NCI-H82 treated with DMSO at 0.1 percent for 48 hours (cell line): Measurements from ENCODE around the gene IFT25.

ENCODE experiments used
- DNase-seq: peaks from one replicate; lab custom pipeline; 2025; ENCODE audit not compliant: unreplicated experiment; lab: John Stamatoyannopoulos, UW

Gene IFT25

DNA sequence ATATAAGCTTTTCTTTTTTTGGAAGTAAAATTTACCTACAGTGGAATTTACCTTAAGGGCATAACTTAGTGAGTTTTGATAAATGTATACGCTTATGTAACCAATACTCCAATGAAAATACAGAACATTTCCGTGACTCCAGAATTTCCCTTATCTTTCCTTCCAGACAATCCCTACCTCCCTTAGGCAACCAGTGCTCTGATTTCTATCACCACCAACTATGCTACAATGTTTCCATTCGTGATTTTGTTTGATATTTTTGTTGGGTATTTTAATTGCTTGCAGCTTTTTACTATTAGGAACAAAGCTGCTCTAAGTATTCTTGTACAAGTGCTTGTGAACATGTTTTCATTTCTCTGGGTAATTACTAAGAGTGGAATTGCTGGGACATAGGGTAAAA lies 14.6 kb downstream of the IFT25 start:
- no peak for DNase-seq

DNA sequence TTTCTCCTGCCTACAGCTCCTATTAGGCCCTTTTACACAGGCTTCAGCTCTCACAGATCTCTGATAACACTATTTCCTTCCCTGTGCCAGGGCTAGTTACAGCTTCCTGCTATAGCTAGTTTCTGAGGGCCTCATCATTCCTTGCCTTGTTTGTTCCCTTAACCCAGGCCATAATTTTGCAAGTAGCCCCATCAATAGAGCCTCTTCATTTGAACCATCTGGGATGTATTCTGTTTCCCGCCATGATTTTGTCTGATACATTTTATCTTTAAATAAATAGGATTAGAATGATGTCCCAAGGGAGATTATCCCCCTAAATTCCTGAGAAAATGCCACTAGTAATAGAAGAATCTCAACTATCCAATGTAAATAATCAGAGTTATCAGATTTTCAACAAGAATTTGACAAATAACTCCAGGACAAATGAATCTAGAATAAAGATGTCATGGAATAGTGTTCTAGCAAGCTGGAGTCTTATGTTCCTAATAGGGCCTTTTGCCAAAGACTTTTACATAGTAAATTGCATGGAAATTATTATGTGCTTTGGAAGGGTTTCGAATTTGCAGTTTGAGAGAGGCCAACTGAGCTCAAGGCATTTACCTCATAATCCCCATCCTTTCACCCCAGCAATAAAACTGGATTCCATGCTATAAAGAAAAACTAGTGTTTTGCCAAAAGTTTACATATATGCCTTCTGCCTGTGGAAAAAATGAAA lies 16.1 kb downstream of the IFT25 start:
- peak; percentile 51 for DNase-seq

DNA sequence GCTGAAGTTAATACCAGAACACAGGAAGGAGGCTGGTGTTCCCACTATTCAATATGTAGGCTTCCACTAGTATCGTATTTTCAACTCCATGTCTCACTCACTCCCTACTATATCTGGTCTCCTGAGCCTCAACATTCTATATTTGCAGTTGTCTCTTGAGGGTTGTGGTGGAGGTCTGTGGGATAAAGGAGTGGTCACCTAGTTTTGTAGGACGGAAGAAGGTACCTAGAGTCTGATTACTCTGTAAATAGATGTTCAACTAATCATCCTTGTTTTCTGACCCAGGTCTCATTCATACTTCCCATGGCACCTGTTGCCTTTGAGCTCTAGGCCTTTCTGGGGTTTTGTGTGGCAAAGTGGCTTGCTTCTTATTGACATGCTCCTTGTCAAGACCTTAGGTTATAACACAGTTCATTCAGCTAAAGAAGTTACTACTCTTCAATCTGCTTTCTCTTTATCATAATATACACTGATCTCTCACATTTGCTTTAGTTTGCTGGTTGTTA lies 18.1 kb downstream of the IFT25 start:
- DNase-seq: no peak

DNA sequence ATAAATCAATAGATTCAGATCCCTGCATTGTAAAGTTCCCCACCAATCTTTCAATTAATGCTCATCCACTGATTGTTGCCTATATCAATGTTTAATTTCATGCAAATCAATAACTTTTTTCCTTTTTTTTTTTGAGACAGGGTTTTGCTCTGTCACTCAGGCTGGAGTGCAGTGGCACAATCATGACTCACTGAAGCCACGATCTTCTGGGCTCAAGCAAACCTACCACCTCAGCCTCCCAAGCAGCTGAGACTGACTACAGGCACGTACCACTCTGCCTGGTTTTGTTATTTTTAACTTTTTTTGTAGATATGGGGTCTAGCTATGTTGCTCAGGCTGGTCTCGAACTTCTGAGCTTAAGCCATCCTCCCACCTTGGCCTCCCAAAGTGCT lies 25.8 kb downstream of the IFT25 start:
- no peak for DNase-seq

DNA sequence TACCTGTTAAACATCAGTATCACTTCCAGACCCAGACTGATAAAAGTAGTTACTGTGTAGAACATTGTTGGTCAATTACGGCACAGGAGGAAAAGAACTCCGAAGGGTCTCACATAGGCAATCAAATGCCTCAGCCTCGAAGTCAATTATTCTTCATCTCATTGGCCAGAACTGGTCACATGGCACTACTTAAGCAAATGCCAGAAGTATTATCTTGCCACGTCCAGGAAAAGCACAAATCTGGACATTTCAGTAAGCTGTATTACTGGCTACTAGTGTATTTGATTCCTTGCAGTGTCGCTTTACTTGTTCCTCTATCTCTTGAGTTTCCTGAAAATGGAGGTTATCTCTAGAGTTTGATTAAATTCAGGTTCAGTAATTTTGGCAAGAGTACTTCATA lies 27.2 kb downstream of the IFT25 start:
- no peak for DNase-seq

DNA sequence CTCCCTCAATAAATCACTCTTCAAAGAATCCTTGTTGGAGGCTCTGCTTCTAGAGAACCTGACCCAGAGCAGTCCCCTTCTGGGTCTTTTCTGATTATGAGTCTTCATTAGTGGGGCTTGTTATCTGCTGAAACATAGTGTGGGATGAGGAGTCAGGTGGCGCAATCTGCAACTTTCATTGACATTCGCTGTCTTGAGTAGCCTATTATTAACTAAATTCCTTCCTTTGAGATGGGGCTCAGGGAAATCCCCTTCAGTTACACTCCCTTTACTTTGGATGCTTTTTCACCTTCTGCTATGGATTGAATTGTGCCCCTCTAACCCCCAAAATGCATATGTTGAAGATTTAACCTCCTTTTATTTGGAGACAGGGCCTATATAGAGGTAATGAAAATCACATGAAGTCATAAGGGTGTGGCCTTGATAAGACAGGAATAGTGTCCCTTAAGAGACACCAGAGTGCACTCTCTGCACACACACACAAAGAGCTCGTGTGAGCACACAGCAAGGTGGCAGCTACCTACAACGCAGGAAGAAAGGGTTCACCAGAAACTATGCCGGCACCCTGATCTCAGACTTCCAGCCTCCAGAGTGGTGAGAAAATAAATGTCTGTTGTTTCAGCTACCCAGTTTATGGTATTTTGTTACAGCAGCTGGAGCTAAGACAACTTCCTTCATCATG lies 32.0 kb downstream of the IFT25 start:
- no peak for DNase-seq

DNA sequence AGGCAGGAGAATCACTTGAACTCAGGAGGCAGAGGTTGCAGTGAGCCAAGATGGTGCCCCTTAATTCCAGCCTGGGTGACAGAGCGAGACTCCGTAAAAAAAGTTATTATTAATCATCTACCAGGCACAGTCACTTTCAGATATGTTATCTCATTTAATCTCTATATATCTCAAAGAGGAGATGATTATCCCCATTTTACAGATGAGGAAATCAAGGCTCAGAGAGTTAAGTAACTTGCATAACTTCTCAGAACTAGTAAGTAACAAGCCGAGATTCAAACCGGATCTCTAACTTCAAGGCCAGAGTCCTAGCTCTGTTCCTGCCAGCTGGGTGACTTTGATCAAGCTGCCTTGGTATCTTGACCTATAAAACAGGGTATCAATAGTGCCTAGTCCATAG lies 34.1 kb downstream of the IFT25 start:
- DNase-seq: no peak

DNA sequence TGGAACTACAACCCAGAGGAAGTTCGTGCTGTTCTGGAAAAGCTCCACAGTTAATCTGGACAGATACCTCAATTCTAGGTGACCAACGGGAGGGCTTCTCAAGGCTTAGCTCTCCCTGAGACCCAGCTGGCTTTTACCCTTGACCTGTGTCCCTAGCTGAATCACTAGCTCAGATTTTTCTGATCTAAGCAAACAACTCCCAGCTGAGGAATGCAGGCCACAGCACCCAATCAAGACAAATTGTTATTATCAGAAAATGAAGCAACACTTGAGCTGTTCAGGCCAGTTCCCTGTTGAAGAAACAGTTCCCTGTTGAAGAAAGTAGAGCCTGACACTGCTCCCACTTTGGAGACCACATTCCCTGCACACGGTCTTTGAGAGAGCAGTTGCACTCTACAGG lies 35.6 kb downstream of the IFT25 start:
- no peak for DNase-seq

DNA sequence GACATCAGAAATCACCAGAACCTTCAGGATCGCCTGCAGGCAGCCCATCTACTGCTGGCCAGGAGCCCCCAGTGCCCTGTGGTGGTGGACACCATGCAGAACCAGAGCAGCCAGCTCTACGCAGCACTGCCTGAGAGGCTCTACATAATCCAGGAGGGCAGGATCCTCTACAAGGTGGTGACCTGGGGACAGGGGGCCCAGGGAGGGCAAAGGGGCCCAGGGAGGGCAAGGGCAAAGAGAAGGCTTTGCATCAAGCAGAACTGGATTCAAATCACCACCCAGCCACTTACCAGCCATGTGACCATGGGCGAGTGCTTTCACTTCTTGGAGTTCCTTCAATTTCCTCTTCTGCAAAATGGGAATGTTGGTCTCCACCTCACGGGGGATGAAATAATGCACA lies 39.4 kb downstream of the IFT25 start:
- no peak for DNase-seq

DNA sequence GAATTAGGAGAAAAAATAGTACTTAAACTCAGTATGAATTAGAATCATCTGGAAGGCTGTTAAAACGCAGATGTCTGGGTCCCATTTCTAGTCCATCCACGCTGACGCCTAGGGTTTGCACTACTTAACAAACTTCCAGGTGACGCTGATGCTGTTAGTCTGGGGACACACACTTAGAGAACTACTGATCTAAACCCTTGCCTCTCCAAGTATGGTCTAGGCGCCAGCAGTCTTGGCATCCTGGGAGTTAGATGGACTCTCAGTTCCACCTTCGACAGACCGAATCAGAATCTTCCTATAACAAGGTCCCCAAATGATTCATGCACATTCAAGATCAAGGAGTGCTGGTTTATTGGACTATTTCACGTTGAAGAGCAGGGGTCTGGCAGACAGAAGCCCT lies 40.0 kb downstream of the IFT25 start:
- DNase-seq: no peak

DNA sequence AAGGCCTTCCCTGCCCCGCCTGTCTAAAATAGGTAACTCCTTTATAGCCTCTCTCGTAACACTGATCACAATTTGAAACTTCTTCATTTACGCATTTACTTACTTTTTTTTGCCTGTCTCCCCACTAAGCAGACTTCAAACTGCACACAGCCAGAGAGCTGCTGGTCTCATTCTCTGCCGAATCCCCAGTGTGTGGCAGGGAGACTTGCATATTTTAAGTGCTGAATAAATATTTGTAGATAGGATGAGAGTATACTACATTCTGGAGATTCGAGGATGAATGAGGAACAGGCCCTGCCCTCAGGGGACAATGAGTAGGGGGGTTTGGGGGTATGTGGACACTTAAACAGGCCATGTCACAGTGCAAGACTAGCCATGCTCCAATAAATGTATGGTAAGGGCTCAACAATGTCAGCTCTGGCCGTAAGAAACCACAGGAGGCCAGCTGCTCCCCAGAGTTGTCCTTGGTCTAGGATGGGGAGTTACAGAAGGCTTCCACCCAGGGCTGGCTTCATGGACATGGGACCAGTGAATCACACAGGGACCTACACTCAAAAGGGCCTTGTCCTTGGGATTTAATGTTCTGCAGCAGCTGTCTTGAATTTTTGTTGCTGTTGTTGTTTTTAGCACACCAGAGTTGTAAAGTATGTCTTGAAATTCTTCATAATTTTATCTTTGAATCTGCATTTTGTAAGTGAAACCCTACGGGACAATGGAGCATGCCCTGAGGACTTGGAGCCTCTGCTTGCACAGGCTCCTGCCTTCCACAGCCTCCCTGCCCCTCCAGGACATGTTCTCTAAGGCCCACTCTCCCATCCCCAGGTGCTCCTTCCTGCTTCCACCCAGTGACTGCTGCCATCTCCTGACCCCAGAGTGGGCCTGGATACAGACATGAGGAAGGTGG lies 43.0 kb downstream of the IFT25 start:
- no peak for DNase-seq

DNA sequence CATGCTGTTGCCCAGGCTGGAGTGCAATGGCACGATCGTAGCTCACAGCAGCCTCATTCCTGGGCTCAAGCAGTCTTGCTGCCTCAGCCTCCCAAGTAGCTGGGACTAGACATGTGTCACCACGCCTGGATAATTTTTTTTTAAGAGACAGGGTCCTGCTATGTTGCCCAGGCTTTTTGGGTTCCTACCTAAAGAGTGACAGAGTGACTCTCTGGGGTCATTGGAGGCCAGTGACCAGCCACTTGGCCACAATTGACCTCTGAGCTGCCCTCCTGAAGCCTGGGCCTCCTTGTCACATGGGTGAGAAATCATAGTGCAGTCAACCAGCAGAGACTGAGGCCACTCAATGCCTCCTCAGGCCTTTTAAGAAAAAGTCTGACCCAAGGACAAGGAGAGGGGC lies 45.8 kb downstream of the IFT25 start:
- DNase-seq: no peak

DNA sequence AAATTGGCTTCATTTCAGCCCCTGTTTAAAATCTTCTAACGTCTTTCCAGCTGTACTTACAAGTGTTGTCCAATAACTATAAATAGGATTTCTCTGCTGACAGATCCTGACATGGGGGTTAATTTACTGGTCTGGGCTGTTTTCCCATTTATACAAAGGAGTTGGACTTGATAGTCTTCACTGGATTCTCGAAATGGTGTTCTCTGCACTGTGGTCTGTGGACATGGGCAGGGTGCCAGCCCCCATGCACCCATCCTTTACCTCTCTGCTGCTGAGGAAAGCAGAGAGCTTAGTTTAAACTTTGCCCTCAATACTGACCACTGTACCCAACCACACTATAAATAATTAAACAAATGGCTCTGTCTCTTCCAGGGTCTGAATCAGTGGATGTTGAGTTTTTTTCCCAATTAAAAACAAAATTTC lies 46.3 kb downstream of the IFT25 start:
- DNase-seq: no peak

DNA sequence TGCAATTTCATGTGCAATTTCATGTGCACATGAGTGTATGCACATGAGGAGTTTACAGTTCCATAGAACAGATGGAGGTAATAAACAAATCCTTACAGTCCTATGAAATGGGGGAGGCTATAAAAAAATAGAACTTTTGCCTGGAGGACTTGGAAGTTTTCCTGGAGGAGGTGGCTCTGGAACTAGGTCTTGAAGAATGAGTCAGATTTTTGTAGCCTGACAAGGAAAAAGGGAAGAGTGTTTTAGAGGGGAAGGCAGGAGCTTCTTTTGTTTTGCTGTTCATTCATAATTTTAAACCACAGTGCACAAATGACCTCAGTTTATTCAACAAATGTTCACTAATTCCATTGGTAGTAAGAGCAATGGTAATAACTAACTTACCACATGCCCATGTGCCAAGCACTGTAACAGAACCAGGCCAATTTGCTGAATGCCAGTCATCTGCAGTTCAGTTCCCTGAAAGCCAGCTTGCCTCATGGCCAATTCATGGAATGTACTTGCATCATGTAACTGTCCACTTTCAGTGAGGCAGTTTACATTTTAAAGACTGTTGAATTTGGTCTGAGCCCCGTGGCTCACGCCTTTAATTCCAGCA lies 48.8 kb downstream of the IFT25 start:
- DNase-seq: no peak

DNA sequence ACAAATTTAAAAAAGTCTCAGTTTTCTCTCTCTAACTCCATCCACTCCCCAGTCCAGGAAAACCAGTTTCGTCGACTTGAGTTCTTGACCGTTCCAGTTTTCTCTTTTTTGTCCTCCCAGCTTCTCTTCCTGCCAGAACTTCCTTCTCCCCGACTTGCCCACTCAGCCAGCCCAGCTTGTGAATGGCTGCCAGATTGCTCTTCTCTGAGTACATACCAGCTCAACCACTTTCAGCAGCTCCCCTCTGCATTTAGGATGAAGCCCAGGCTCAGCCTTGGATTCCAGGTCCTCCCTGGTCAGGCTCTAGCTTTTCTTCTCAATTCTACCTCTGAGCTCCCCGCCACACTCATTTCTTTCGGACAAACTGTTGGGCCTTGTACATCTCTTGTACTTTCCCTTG lies 50.1 kb downstream of the IFT25 start:
- no peak for DNase-seq

DNA sequence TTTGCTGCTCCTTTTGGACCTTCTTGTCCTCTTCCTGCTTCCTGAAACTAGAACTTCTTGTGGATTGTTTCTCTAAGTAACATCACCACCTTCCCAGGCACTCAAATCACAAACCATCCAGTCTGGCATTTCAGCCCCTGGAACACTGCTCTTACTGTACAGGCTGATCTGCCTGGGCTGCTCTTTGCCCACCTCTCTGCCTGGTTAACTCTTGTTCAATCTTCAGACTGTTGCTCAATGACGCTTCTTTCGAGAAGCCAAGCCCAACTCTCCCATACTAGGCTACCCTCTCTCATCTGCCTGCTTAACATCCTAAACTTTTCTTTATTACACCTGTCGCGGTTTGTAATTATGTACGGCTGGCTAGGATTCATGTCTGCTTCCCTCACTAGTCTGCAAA lies 50.9 kb downstream of the IFT25 start:
- DNase-seq: no peak

DNA sequence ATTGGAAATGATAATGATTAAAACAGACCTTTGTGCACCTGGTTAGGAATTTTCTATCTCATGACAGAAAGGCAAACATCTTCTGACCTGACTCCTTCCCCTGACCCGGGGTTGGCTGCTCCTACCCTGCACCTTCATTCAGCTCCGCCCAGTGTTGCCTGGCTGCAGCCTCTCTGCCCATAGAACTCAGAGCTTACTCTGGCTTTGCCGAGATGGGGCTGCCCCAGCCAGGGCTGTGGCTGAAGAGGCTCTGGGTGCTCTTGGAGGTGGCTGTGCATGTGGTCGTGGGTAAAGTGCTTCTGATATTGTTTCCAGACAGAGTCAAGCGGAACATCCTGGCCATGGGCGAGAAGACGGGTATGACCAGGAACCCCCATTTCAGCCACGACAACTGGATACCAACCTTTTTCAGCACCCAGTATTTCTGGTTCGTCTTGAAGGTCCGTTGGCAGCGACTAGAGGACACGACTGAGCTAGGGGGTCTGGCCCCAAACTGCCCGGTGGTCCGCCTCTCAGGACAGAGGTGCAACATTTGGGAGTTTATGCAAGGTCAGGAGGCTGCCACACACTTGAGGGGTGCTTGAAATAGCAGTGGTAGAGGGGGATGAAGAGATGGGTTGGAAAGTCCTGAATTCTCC lies 51.4 kb downstream of the IFT25 start, which contains the start of gene DIO1:
Gene DIO1, plus strand, starts transcription at position 189 of the 638 bp plus-strand sequence. Its CDS starts 24 bp downstream, at position 213.
- DNase-seq: no peak

DNA sequence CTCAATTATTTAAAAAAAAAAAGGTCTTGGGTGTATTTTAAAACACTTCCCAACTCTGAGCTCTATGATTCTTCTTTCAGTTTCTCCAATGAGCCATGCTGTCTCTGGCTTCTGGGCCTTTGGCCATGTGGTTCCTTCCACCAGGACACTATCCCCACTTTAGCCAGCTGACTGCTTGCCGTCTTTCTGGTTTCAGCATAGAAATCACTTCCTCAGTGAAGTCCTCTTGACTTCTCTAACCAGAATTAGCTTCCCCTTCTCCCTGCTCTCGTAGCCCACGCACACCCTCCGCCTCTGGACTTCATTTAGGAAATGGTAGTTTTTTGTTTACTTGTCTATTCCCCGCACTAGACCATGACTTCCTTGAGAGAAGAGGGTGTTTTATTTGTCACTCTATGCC lies 52.6 kb downstream of the IFT25 start:
- no peak for DNase-seq

DNA sequence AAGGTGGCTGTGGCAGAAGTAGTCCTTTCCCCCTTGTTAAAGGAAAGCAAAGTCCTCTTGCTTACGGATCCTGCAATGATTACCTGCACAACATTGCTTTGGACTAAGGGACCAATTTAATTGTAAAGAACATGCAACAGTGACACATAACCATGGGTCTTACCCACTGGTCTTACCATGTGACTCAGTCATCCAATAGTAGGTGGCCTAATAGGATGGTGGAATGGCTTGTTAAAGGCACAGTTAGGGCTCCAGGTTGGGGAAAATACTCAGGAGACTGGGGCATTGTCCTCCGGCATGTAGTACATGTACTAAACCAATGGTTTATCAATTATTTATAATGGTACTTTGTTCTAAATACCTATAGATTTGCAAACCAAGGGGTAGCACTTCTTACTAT lies 53.8 kb downstream of the IFT25 start:
- no peak for DNase-seq

DNA sequence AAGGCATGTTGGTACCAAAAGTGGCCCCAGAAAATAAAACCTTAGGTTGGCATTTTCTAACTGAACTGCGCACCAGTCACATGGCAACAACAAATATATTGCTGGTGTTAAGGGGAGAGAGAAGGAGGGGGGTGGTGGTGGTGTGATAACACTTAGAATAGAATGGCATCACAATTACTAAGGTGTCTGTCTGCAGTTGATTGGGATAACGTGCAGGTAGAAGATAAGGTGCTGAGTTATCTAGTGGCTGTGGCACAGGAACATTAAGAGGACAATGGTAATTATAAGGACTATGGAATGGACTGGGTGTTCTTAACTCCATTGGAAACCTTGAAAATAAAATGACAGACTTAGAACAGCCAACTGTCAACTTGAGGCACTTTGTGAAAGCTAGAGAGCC lies 54.5 kb downstream of the IFT25 start:
- no peak for DNase-seq

DNA sequence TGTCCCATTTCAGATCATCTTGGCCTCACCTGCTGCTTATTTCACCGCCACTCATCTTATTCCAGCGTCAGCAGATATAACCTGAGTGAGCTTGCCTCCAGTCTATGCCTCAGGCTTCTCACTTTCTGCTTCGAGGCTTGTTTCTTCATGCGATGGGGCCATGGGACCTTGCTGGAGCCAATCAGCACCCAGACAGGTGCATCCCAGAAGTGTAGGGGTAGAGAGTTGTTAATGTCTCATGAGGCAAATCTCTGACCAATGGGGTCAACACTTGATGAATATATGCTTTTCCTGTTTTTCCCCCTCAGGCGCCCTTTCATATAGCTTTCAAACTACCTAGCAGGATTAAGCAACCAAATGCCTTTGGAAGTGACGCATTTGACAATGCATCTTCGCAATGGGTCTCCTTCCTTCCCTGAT lies 55.0 kb downstream of the IFT25 start:
- no peak for DNase-seq
